Sigmoid colon (tissue), 4 donors: ENCODE measurements around the gene CAMTA1.

Experiments
- EP300 ChIP-seq, 4 donors: sonication (generic); formaldehyde crosslinking; IDR thresholded peaks; one replicate each; pipeline ENCODE4 v1.6.1; 2017; ENCODE audit warnings: antibody characterized with exemption in 4 of 4
- POLR2A ChIP-seq, 2 donors: fragments of 450-650 bp; IDR thresholded peaks; one replicate each; pipeline ENCODE4 v1.6.1; 2016; ENCODE audit warnings: antibody characterized with exemption in 2 of 2, mild to moderate bottlenecking in 2 of 2, moderate library complexity in 2 of 2
- POLR2AphosphoS5 ChIP-seq, 4 donors: sonication (generic); formaldehyde crosslinking; IDR thresholded peaks; one replicate each; pipeline ENCODE4 v1.6.1; 2017; ENCODE audit warnings: antibody characterized with exemption in 4 of 4
- TF ChIP-seq, protein P1 (sequence below), 4 experiments: fragments of 450-650 bp in 3 of 4; fragments of 200-600 bp in 1 of 4; IDR thresholded peaks; one replicate each; pipeline ENCODE4 v1.5.1; 2016 to 2019; ENCODE audit warnings: antibody characterized with exemption in 4 of 4, mild to moderate bottlenecking in 3 of 4, moderate library complexity in 2 of 4

DNA sequence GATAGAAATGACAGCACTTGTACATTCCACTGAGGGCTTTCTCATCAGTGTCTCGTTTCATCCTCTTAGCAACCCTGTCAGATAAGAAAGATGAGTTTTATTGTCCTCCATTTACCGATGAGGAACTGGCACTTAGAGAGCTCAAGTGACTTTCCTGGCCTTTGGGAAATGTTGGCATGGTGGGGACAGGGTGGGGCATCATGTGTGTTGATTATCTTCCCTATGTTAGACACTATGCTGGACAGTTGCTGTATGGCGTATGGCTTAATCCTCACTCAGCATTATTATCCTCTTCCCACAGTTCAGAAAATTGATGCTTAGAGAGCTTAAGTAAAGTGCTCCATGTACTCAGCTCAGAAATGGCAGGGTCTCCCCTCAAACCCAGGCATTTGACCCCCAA, 163.2 kb downstream of the CAMTA1 start:
- TF ChIP-seq EP300 (IDR thresholded peaks at IDR 0.05) (no peak), POLR2AphosphoS5 (IDR thresholded peaks at IDR 0.05) (no peak), POLR2A (IDR thresholded peaks at IDR 0.05) (no peak)
- TF ChIP-seq, protein P1, sequence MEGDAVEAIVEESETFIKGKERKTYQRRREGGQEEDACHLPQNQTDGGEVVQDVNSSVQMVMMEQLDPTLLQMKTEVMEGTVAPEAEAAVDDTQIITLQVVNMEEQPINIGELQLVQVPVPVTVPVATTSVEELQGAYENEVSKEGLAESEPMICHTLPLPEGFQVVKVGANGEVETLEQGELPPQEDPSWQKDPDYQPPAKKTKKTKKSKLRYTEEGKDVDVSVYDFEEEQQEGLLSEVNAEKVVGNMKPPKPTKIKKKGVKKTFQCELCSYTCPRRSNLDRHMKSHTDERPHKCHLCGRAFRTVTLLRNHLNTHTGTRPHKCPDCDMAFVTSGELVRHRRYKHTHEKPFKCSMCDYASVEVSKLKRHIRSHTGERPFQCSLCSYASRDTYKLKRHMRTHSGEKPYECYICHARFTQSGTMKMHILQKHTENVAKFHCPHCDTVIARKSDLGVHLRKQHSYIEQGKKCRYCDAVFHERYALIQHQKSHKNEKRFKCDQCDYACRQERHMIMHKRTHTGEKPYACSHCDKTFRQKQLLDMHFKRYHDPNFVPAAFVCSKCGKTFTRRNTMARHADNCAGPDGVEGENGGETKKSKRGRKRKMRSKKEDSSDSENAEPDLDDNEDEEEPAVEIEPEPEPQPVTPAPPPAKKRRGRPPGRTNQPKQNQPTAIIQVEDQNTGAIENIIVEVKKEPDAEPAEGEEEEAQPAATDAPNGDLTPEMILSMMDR (IDR thresholded peaks at IDR 0.05) = no peak
